Fibroblast of skin of scalp (primary cell): Measurements from ENCODE around the gene ZNF827.
"Not testable (repeated sequence)": the region's sequence is repeated elsewhere in the genome, so short reads cannot be mapped to it uniquely, and the experiment has no call there.

Experiments
- DNase-seq: peaks from one replicate; pipeline ENCODE4 v3.0.0-alpha.2; 2013

The ZNF827 gene

DNA sequence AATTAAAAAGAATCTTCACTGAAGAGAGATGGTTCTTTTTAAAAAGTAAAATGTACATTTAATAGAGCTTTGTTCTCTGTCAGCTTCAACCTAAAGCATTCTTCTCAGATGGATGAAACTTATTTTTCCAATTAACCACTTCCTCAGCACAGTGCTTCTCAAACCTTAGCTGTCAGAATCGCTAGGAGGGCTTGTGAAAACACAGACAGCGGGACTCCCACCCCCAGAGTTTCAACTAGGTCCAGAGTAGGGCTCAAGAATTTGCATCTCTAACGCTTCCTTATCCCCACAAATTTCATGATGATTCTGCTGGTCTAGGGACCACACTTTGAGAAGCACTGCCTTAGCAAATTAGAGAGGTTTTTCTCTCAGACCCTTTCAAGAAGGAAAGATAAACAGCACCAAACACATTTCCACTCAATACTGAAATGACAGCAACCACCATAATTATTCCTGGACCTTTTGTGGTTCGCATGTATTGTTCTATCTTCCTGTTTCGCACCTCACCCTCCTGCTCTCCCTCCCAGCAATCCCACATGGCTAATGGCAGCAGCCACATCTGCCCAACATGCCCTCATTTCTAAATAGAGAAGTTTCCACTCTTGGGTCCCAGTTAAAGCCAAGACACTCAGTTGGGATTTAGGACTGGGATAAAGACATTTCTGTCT, 73.2 kb downstream of the ZNF827 start:
- no peak for DNase-seq

DNA sequence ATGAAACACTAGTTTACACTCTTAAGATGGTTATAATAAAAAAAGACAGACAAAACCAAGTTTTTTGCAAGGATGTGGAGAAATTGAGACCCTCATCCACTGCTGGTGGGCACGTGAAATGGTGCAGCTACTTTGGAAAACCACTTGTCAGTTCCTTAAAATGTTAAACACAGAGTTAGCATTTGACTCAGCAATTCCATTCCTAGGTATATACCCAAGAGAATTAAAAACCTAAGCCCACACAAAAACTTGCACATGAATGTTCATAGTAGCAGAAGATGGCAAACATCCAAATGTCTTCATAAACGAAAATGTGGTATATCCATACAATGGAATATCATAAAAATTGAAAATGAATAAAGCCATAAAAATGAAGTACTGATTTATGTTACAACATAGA, 75.4 kb downstream of the ZNF827 start:
- no peak for DNase-seq

GRCh38 chr4:145861336-145862318, 77.0 kb downstream of the ZNF827 start:
- DNase-seq, result peak; percentile 46

DNA sequence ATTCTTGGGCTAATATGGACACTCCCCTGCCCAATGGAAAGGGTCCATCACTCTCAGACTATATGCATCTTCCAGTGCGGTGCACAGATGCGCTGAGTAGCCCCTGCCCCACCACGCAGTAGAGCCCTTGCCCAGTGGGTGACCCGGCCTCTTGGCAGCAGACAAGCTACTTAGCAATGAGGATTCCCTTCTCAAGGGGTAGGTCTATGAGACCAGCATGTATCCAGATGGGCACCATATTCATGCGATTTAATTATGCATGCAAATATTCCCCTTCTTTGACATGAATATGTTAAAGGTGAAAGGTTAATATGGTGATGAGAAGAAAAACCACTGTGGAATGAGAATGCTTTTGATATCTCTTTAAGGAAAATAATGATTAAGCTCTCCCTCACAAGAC, 77.7 kb downstream of the ZNF827 start:
- no peak for DNase-seq

GRCh38 chr4:145860446-145860845, 78.2 kb downstream of the ZNF827 start:
- no peak for DNase-seq

GRCh38 chr4:145859926-145860325, 78.7 kb downstream of the ZNF827 start:
- DNase-seq, result no peak

- no peak for DNase-seq
These were observed 79.2 kb downstream of the ZNF827 start for GRCh38 chr4:145859426-145859825.

DNA sequence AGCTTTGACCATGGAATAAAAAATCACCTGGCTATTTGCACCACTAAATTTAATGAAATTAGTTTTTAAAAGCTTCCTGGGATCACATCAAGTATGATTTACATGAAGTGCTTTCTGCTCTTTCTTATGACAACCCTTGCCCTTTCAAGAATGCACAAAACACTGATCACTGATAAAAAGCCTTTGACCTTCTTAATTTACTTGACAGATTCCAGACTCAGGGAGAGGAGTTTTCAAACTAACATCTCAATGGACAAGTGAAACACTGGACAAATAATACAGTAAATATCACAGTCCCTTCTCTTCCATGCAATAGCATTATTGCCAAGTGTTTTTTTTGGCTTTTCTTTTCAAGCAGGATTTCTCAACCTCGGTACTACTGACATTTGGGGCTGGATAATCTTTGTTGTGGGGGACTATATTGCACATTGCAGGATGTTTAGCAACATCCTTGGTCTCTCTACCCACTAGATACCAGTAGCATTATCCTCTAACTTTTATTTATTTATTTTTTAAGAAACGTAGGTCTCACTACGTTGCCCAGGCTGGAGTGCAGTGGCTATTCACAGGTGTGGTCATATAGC, 86.3 kb downstream of the ZNF827 start:
- DNase-seq, result no peak

- no peak for DNase-seq
These were observed 87.0 kb downstream of the ZNF827 start for GRCh38 chr4:145851511-145852201.

DNA sequence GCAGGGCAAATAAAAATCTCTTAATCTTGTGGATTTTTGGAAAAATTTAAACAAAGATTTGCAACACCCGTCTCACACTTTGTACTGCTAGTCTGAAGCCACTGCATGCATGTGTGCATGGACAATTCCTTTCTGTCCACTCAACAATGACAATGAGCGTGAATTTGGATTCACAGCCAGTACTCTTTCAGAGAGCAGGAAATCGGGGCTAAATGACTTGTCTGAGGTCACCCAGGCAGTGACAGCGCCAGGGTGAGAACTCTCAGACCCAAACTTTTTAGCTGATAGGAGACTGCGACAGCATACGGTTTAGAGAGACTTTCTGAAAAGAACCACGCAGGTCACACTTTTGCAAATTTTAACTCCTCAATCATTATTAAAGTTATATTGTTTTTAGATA, 90.9 kb downstream of the ZNF827 start:
- DNase-seq, result no peak

- DNase-seq, result no peak
These were observed 93.5 kb downstream of the ZNF827 start for GRCh38 chr4:145845118-145845517.

GRCh38 chr4:145843639-145844038, 95.0 kb downstream of the ZNF827 start:
- DNase-seq, result no peak

GRCh38 chr4:145843148-145843547, 95.5 kb downstream of the ZNF827 start:
- peak; percentile 87 for DNase-seq

DNA sequence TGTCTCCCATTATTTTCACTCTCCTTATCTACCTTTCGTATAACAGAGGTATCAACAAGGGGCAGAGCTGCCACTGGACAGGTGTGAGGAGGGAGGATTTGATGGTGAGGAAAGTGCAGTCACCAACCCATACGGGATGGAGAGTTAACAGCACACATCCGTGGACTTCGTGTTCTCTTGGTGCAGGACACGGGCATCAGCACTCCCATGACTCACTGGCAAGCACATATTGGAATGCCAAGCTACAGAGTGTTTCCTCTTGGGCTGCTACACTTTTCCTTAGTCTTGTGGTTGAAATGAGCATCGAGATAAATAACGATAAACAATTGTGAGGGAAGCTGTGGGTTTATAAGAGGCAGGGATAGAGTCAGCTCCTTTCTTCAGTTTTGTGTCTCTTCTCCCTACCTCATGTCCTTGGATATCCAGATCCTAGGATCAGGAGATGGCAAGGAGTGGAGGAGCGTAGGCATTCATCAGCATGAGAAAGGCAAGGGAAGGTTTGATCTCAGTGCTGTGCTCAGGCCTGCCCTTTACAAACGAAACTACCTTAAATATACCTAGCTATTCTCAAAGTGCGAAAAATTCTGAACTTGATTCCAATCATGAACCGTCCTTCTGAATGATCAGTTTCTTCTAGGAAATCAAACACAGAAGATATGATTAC, 96.3 kb downstream of the ZNF827 start:
- no peak for DNase-seq

DNA sequence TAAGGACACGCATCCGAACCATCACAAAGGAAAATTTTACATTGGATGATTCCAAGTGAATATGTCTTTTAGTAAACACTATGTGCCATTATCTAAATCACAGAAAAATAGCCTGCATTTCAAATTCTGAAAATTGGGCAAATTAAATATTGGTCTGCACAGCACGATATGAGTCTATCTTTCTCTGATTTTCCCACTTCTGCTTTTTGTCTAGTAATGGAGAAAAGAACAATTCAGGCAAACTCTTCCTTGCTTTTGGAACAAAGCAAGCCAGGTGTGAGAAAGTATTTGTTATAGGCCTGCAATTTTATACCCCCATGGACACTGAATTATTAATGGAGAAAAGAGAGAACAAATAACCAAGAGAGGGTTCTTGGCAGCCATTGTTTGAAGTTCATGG, 97.8 kb downstream of the ZNF827 start:
- DNase-seq, result no peak

DNA sequence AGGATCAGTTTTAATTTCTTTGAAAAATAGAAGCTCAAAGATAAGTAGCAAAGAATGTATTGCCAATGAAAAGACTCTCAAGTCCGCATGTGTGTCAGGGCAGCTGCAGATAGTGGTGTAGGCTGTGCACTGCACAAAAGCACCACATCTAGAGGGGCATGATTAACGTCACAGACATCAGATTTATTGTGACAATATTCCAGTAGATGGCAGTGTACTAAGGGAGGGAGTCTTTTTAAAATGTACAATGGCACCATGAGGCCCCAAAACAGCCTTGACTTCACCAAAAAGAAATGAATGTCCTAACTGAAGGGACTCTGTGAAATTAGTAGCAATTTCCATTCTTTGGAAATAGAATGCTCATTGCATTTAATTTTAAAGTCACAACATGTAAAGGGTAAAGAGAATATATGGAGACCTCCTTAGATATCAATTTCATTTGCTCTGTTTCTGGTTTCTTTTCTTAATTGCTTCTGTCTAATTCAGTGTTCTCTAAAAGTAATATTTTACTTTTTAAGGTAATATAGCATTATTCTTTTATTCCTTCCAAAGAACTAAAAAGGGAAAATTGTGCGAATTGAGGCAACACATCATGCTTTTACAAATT, 98.4 kb downstream of the ZNF827 start:
- DNase-seq, result peak; percentile 66

GRCh38 chr4:145839151-145839550, 99.5 kb downstream of the ZNF827 start:
- no peak for DNase-seq

GRCh38 chr4:145832384-145832783, 106.2 kb downstream of the ZNF827 start:
- not testable (repeated sequence) for DNase-seq

DNA sequence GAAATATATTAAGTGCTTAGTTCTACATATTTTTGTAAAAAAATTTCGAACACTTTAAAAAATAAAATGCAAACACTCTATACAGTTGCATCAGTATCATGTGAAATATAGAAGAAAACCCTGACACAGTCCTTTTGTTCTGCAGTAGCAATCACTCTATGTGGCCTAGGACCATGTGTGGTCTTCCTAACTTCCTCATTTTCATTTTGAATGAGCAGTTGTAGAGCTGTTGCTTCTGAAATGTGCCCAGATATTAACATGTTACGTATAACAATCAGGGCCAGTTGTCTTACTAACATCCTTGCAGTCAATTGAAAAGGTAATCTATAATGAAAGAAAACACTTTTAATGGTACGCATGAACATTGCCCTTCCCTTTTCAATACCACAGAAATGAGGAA, 107.9 kb downstream of the ZNF827 start:
- no peak for DNase-seq

GRCh38 chr4:145829629-145830395, 108.8 kb downstream of the ZNF827 start:
- DNase-seq, result no peak
